RWPE1 (cell line): Measurements from ENCODE around the gene SRSF12.
A peak's percentile ranks its signal among the peaks of the same experiment; 100 is the strongest.

Experiments
- CTCF ChIA-PET: fragments of 350-600 bp; sonication (Branson Sonifier 250); formaldehyde crosslinking; extraction: SDS; loops from one replicate; lab custom pipeline; 2021; lab: Yijun Ruan, JAX
- POLR2A ChIA-PET: fragments of 400-600 bp; formaldehyde crosslinking; extraction: SDS; loops from one replicate; lab custom pipeline; 2020; ENCODE audit warnings: antibody characterized with exemption; ENCODE audit not compliant: low non-redundant PET; lab: Yijun Ruan, JAX
- DNase-seq: peaks from one replicate; pipeline ENCODE4 v3.0.0; 2012; ENCODE audit warnings: low spot score
- H3K27ac ChIP-seq: fragments of 450-650 bp; 2 replicates; pipeline ENCODE4 v1.5.1; 2017
- TF ChIP-seq, protein P1 (sequence below): fragments of 450-650 bp; conservative IDR thresholded peaks from 2 replicates; pipeline ENCODE4 v1.5.1; 2017; ENCODE audit warnings: low read depth, mild to moderate bottlenecking

The SRSF12 gene

DNA sequence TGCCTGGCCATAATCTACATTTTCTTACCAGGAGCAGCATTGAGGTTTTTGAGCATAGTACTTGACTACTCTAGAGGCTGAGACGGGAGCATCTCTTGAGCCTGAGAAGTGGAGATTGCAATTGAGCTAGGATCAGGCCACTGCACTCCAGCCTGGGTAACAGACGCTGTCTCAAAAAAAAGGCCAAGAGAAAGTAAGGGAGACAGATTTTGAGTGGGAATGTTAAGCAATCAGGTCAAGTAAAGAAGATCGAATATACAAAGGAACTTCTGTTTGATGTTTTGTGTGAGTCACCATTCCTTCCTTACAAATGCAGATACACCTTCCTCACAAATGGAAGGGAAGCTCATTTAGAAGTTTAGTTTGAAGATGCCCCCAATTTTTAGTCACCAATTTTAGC is 32.9 kb downstream of the SRSF12 start:
- TF ChIP-seq, protein P1, sequence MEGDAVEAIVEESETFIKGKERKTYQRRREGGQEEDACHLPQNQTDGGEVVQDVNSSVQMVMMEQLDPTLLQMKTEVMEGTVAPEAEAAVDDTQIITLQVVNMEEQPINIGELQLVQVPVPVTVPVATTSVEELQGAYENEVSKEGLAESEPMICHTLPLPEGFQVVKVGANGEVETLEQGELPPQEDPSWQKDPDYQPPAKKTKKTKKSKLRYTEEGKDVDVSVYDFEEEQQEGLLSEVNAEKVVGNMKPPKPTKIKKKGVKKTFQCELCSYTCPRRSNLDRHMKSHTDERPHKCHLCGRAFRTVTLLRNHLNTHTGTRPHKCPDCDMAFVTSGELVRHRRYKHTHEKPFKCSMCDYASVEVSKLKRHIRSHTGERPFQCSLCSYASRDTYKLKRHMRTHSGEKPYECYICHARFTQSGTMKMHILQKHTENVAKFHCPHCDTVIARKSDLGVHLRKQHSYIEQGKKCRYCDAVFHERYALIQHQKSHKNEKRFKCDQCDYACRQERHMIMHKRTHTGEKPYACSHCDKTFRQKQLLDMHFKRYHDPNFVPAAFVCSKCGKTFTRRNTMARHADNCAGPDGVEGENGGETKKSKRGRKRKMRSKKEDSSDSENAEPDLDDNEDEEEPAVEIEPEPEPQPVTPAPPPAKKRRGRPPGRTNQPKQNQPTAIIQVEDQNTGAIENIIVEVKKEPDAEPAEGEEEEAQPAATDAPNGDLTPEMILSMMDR: no peak
- POLR2A ChIA-PET: interaction anchor here (0.7 kb wide), 1 partner anchor 187 kb away, joined by 3 read pairs; no protein-coding TSS in a partner anchor
- DNase-seq: no peak
- CTCF ChIA-PET: no interaction called here
- H3K27ac ChIP-seq: no peak overlapping the region

DNA sequence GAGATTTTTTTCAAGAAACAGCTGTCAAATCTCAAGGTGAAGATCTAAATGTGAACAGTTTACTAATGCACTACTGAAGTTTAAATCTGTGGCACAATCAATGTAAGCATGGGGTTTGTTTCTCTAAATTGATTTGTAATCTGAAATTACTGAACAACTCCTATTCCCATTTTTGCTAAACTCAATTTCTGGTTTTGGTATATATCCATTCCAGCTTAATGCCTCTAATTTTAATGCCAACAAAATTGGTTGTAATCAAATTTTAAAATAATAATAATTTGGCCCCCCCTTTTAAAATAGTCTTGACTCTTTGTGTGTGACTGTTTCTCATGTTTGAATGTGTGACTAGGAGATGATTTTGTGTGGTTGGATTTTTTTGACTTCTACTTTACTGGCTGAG is 33.3 kb downstream of the SRSF12 start:
- CTCF ChIA-PET: no interaction called here
- no peak for DNase-seq
- H3K27ac ChIP-seq: no peak overlapping the region
- TF ChIP-seq, protein P1: no peak
- POLR2A ChIA-PET: no interaction called here

DNA sequence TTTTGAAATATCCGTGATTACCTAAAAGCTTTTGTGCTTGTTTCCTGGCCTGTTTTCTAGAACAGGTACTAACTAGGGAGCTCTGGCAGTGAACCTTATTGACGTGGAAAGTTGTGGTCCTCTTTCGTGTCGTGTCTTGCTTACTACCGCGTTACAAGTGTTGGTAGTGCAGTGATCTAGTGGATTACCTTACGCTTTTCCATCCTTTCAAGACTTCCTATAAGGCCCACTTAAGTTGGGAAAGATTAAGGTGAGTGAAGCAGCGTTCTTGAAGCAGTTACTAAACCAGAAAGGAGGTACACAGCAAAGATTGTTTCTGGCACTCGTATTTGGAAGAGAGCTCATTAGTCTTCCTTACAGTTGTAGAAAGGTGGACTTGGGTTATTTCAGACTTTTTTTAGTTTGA is 35.4 kb downstream of the SRSF12 start:
- DNase-seq: peak; percentile 8
- TF ChIP-seq, protein P1: no peak
- POLR2A ChIA-PET: no interaction called here
- no peak overlapping the region for H3K27ac ChIP-seq
- CTCF ChIA-PET: interaction anchor here (1.1 to 1.7 kb wide), 2 partner anchors 10 to 99 kb away, joined by 4 to 7 read pairs; no protein-coding TSS in a partner anchor

DNA sequence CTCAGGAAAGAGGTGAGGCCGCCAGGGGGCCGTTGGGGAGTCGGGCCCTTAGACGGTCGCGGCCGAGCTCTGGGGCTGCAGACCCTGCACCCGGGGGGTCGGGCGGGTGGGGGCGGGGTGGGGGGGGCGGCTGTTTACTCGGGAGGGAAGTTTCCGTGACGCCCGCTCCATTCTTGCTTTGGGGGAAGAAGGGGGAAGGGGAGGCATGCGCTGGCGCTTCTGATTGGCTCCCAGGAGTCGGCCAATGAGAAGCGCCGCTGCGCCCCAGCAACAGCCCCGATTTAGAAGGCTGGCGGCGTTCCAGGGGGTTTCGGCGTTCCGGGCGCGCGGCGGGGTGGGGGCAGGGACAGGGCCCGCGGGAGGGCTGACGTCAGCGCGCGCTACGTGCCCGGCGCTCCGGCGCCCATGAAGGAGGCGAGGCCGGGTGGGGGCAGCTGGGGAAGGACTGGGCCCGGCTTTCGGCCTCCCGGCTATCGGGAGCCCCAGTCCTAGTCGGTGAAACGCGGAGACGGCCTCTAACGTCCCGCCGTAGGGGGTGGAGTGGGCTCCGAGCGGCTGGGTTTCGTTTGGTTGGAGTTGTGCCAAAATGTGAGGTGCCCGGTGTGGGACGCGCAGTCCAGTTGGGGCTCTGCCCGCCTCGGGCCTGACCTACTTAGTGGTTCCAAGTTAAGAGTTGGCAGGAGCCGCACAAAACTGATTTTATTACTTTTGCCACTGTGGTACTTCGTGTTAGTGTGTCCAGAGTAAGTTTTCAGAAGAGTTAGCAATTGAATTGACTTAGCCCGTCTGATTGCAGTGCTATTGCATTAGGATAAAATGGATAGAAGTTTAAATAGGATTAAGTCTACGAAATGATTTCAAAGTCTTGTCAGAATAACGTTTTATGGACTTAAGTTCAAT is 36.2 kb downstream of the SRSF12 start:
- POLR2A ChIA-PET: no interaction called here
- DNase-seq: peak; percentile 92
- CTCF ChIA-PET: interaction anchor here (1.1 to 3.3 kb wide), 2 partner anchors 10 to 98 kb away, joined by 4 to 16 read pairs; no protein-coding TSS in a partner anchor
- TF ChIP-seq, protein P1: no peak
- H3K27ac ChIP-seq: peak overlapping the region; percentile 97

DNA sequence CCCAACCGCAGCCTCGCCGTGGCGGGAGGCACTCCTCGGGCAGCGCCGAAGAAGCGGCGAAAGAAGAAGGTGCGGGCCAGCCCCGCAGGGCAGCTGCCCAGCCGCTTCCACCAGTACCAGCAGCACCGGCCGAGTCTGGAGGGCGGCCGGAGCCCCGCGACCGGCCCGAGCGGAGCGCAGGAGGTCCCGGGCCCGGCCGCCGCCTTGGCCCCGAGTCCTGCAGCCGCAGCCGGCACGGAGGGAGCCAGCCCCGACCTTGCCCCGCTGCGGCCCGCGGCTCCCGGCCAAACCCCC is 36.8 kb downstream of the SRSF12 start:
- DNase-seq: no peak
- peak overlapping the region; percentile 97 for H3K27ac ChIP-seq
- TF ChIP-seq, protein P1: no peak
- CTCF ChIA-PET: interaction anchor here (0.7 to 3.3 kb wide), 2 partner anchors 98 to 205 kb away, joined by 3 to 16 read pairs; no protein-coding TSS in a partner anchor
- POLR2A ChIA-PET: no interaction called here

DNA sequence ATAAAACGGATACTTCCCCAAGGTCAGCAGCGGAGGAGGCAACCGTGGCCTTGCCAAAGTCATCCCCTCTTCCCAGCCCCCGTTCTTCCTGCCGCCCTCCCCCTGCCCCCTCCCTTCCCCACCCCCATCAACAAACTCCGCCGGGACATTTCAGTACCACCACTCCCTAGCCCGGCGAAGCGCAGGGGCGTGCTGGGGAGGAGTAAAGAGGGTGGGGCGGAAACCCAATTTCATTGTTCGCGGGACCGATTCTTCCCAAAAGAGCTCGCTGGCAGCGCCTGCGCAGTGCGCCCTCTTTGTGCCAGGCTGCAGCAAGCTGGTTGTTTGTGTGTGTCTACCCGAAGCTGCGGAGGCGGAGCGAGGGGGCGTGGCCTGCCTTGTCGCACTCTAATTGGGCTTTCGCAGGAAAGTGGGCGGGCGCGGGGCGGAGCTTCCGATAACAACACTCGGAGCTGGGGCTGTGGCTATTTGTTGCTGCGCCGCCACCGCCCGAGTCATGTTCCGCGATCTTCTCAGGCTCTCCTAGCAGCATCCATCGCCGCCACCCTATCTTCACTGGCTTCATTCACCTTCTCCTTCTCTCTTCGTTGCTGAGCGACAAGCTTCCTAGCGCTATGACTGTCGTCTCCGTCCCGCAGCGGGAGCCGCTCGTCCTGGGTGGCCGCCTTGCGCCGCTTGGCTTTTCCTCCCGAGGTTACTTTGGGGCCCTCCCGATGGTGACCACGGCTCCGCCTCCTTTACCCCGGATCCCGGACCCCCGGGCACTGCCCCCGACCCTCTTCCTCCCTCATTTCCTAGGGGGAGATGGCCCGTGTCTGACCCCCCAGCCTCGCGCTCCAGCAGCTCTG is 37.4 kb downstream of the SRSF12 start, which contains the start of gene PNRC1:
Gene PNRC1, plus strand, starts transcription at position 471 of the 848 bp plus-strand sequence. Its CDS starts 144 bp downstream, at position 615.
- CTCF ChIA-PET: interaction anchor here (0.6 to 3.3 kb wide), 3 partner anchors 32 to 204 kb away, joined by 3 to 16 read pairs (median 3); no protein-coding TSS in a partner anchor
- H3K27ac ChIP-seq: peak within 1 kb of the TSS; percentile 97
- DNase-seq: peak; percentile 97
- TF ChIP-seq, protein P1: no peak
- POLR2A ChIA-PET: interaction anchor here (0.8 to 0.9 kb wide), 2 partner anchors 10 to 45 kb away, joined by 3 to 7 read pairs; no protein-coding TSS in a partner anchor
